Right cardiac atrium (tissue), 5 donors: Measurements from ENCODE around the gene RAB35. TPM values are rescaled to one million over a fixed set of nuclear protein-coding genes. Genes with fewer than 3 reads are reported as not detected.

Experiments
- ATAC-seq, 2 donors: fragments of 200-7000 bp; cut with Tn5 transposase; one replicate each; pipeline versions ENCODE4 v1.8.0 to v1.9.1; 2020; ENCODE audit warnings: moderate library complexity in 2 of 2, mild to moderate bottlenecking in 1 of 2
- DNase-seq, 3 donors: peaks; one replicate each; pipeline ENCODE4 v3.0.0-alpha.2; 2020
- H3K27ac ChIP-seq: one replicate; pipeline ENCODE4 v1.5.1; 2013; ENCODE audit warnings: mild to moderate bottlenecking, low read length, control low read depth, moderate library complexity
- H3K27me3 ChIP-seq: one replicate; pipeline ENCODE4 v1.6.1; 2013; ENCODE audit not compliant: control insufficient read depth, insufficient read depth
- H3K4me1 ChIP-seq: one replicate; pipeline ENCODE4 v1.6.1; 2013; ENCODE audit warnings: low read length; ENCODE audit not compliant: control insufficient read depth, insufficient read depth
- H3K4me3 ChIP-seq: one replicate; pipeline ENCODE4 v1.5.1; 2013; ENCODE audit warnings: low read length, control low read depth
- H3K9me3 ChIP-seq: one replicate; pipeline ENCODE4 v1.6.1; 2013; ENCODE audit warnings: low read length; ENCODE audit not compliant: control insufficient read depth
- WGBS: extraction: QIAGEN DNeasy Blood & Tissue Kit; methylation state at CpG from one replicate; pipeline ENCODE4 v1.1.7; 2013; 5-methylcytosine and 5-hydroxymethylcytosine counted together
- intact Hi-C, 4 donors: fragments of 100-400 bp; cut with DNase I; formaldehyde crosslinking; loops; one replicate each; pipeline versions ENCODE4 v1.11.0 to v1.14.0; 2022 to 2023
- polyA plus RNA-seq: library from polyadenylated mRNA; stranded (reverse); fragments of 200-250 nt; gene quantifications from one replicate; pipeline ENCODE4 v1.2.3, GENCODE V29; 2013
- total RNA-seq, 4 donors: library from RNA; stranded (reverse); fragmentation: NEBNext Ultra II Directional; extraction: Animal tissue kit (Norgen Biotek cat#: 25700); gene quantifications; one replicate each; pipeline ENCODE4 v1.2.1, GENCODE V29; 2021
- donor health status: healthy with polysubstance abuse.
- donor health status: DM: no; HTN: yes; CAD: no.
- donor health status: DM: no; HTN: no; CAD: no.
- donor health status: DM: no; HTN: yes; CAD: no; lungs with severe emphysema.
- donor health status: DM: yes; HTN: yes; CAD: no.

The RAB35 gene
- total and polyA plus RNA-seq, 5 donors = 20.1 to 32.0 (median 25.1) TPM

- intact Hi-C loops = no loop called here
- WGBS = 59% methylated on average over 6 of the region's 6 CpGs
- H3K9me3 ChIP-seq = no peaks in the 10 kb centered on the region
- no peaks in the 10 kb centered on the region for H3K27me3 ChIP-seq
- ATAC-seq (no peak), DNase-seq (peak in 1 of 3 donors; percentile 21)
- no peak overlapping the region for H3K4me3 ChIP-seq
- H3K4me1 ChIP-seq = no peaks in the 10 kb centered on the region
- no peak overlapping the region for H3K27ac ChIP-seq
Observed at GRCh38 chr12:120085920-120086645, 30.5 kb downstream of the RAB35 start.

- intact Hi-C loops = no loop called here
- no peaks in the 10 kb centered on the region for H3K27me3 ChIP-seq
Observed at GRCh38 chr12:120081641-120082040, 34.9 kb downstream of the RAB35 start.

GRCh38 chr12:120079411-120080400 lies 36.8 kb downstream of the RAB35 start:
- ATAC-seq (peak; percentile 8 to 39), DNase-seq (no peak)
- intact Hi-C loops = no loop called here
- WGBS = 59% methylated on average over 9 of the region's 9 CpGs
- Histone ChIP-seq H3K27ac (no peak overlapping the region), H3K4me1 (no peaks in the 10 kb centered on the region), H3K9me3 (no peaks in the 10 kb centered on the region), H3K4me3 (no peak overlapping the region), H3K27me3 (no peaks in the 10 kb centered on the region)

More at GRCh38 chr12:120081641-120082040, 34.9 kb downstream of the RAB35 start:
- ATAC-seq = no peak
- DNase-seq = no peak
- H3K27ac ChIP-seq = no peak overlapping the region
- H3K9me3 ChIP-seq = no peaks in the 10 kb centered on the region
- H3K4me3 ChIP-seq = no peak overlapping the region
- H3K4me1 ChIP-seq = no peaks in the 10 kb centered on the region
- WGBS = 97% methylated on average over 2 of the region's 2 CpGs

- peak in 1 of 3 donors; percentile 4 for DNase-seq
- peak in 1 of 2 donors; percentile 26 for ATAC-seq
- no peaks in the 10 kb centered on the region for H3K4me1 ChIP-seq
- WGBS = 68% methylated on average over 5 of the region's 5 CpGs
- no peak overlapping the region for H3K4me3 ChIP-seq
- intact Hi-C loops = no loop called here
- H3K9me3 ChIP-seq = no peaks in the 10 kb centered on the region
- H3K27ac ChIP-seq = no peak overlapping the region
- H3K27me3 ChIP-seq = no peaks in the 10 kb centered on the region
Observed at GRCh38 chr12:120078868-120079267, 37.7 kb downstream of the RAB35 start.

GRCh38 chr12:120077260-120077659 lies 39.3 kb downstream of the RAB35 start:
- ATAC-seq = no peak
- WGBS = 84% methylated on average over 6 of the region's 6 CpGs
- H3K4me3 ChIP-seq = no peak overlapping the region
- DNase-seq = no peak
- H3K27me3 ChIP-seq = no peaks in the 10 kb centered on the region
- no peak overlapping the region for H3K27ac ChIP-seq
- H3K9me3 ChIP-seq = no peaks in the 10 kb centered on the region
- no peaks in the 10 kb centered on the region for H3K4me1 ChIP-seq
- intact Hi-C loops = no loop called here

GRCh38 chr12:120076651-120077050 lies 39.9 kb downstream of the RAB35 start:
- 97% methylated on average over 6 of the region's 6 CpGs for WGBS
- H3K27ac ChIP-seq = no peak overlapping the region
- no peaks in the 10 kb centered on the region for H3K4me1 ChIP-seq
- ATAC-seq = no peak
- no peaks in the 10 kb centered on the region for H3K9me3 ChIP-seq
- intact Hi-C loops = no loop called here
- no peaks in the 10 kb centered on the region for H3K27me3 ChIP-seq
- H3K4me3 ChIP-seq = no peak overlapping the region
- DNase-seq = no peak

GRCh38 chr12:120075034-120075616 lies 41.4 kb downstream of the RAB35 start:
- Histone ChIP-seq H3K4me1 (no peaks in the 10 kb centered on the region), H3K27me3 (no peaks in the 10 kb centered on the region), H3K9me3 (no peaks in the 10 kb centered on the region), H3K27ac (no peak overlapping the region), H3K4me3 (no peak overlapping the region)
- DNase-seq (no peak), ATAC-seq (no peak)
- 85% methylated on average over 7 of the region's 7 CpGs for WGBS
- intact Hi-C loops = no loop called here

GRCh38 chr12:120072472-120073249 lies 43.9 kb downstream of the RAB35 start:
- no peaks in the 10 kb centered on the region for H3K4me1 ChIP-seq
- ATAC-seq (peak; percentile 35 to 42), DNase-seq (peak in 1 of 3 donors; percentile 59)
- H3K9me3 ChIP-seq = no peaks in the 10 kb centered on the region
- WGBS = 69% methylated on average over 18 of the region's 18 CpGs
- intact Hi-C loops = no loop called here
- no peak overlapping the region for H3K4me3 ChIP-seq
- no peaks in the 10 kb centered on the region for H3K27me3 ChIP-seq
- no peak overlapping the region for H3K27ac ChIP-seq

GRCh38 chr12:120071493-120072020 lies 45.0 kb downstream of the RAB35 start:
- no peak for ATAC-seq
- Histone ChIP-seq H3K27ac (no peak overlapping the region), H3K4me1 (no peaks in the 10 kb centered on the region), H3K9me3 (no peaks in the 10 kb centered on the region), H3K4me3 (no peak overlapping the region), H3K27me3 (no peaks in the 10 kb centered on the region)
- WGBS = 87% methylated on average over 6 of the region's 6 CpGs
- intact Hi-C loops = no loop called here
- no peak for DNase-seq

GRCh38 chr12:120069278-120069677 lies 47.3 kb downstream of the RAB35 start:
- no peak overlapping the region for H3K27ac ChIP-seq
- H3K27me3 ChIP-seq = no peaks in the 10 kb centered on the region
- ATAC-seq (no peak), DNase-seq (no peak)
- H3K9me3 ChIP-seq = no peaks in the 10 kb centered on the region
- no peaks in the 10 kb centered on the region for H3K4me1 ChIP-seq
- H3K4me3 ChIP-seq = no peak overlapping the region
- intact Hi-C loops = no loop called here
- WGBS = 71% methylated on average over 5 of the region's 5 CpGs
